HepG2 (cell line): ENCODE results near the gene MYH7B. TPM values are rescaled to one million over a fixed set of nuclear protein-coding genes. Genes with fewer than 3 reads are reported as not detected.

Experiments used
- ATM ChIP-seq: fragments of 450-650 bp; IDR thresholded peaks from 2 replicates; pipeline ENCODE4 v1.7.1; 2017; ENCODE audit warnings: mild to moderate bottlenecking, borderline replicate concordance
- CCAR2 ChIP-seq: fragments of 200-400 bp; formaldehyde crosslinking; optimal IDR thresholded peaks from 2 replicates; pipeline ENCODE3; 2018; ENCODE audit warnings: low read depth, mild to moderate bottlenecking, low read length, moderate library complexity
- CERS6 ChIP-seq: sonication (generic); formaldehyde crosslinking; IDR thresholded peaks from 2 replicates; pipeline ENCODE4 v1.5.0; 2020; ENCODE audit warnings: missing genetic modification reagents
- CTCF ChIP-seq: sonication (generic); formaldehyde crosslinking; IDR thresholded peaks from 2 replicates; pipeline ENCODE4 v1.5.0; 2020; ENCODE audit warnings: mild to moderate bottlenecking, missing genetic modification reagents, moderate library complexity
- DBP ChIP-seq: sonication (generic); formaldehyde crosslinking; IDR thresholded peaks from 2 replicates; pipeline ENCODE4 v1.4.0; 2020; ENCODE audit warnings: missing genetic modification reagents; ENCODE audit errors: not compliant biosample characterization
- E2F5 ChIP-seq: sonication (generic); formaldehyde crosslinking; conservative IDR thresholded peaks from 2 replicates; pipeline ENCODE4 v1.4.0; 2020; ENCODE audit warnings: missing genetic modification reagents
- ETS1 ChIP-seq: sonication (generic); formaldehyde crosslinking; IDR thresholded peaks from 2 replicates; pipeline ENCODE4 v1.4.0; 2020; ENCODE audit warnings: missing genetic modification reagents
- ETV6 ChIP-seq: sonication (generic); formaldehyde crosslinking; conservative IDR thresholded peaks from 2 replicates; pipeline ENCODE4 v1.4.0; 2020; ENCODE audit warnings: missing genetic modification reagents
- FOXA3 ChIP-seq: IDR thresholded peaks from 2 replicates; pipeline ENCODE4 v1.6.1; 2016; ENCODE audit warnings: missing genetic modification reagents, missing compliant biosample characterization
- FUBP1 ChIP-seq: sonication (generic); formaldehyde crosslinking; IDR thresholded peaks from 2 replicates; pipeline ENCODE4 v1.5.1; 2020; ENCODE audit warnings: missing genetic modification reagents, mild to moderate bottlenecking, borderline replicate concordance
- GLI4 ChIP-seq: sonication (generic); formaldehyde crosslinking; IDR thresholded peaks from 2 replicates; pipeline ENCODE4 v1.5.1; 2020; ENCODE audit warnings: missing genetic modification reagents, mild to moderate bottlenecking, moderate library complexity, borderline replicate concordance
- MEIS1 ChIP-seq: sonication (generic); formaldehyde crosslinking; IDR thresholded peaks from 2 replicates; pipeline ENCODE4 v1.9.0; 2021; ENCODE audit warnings: mild to moderate bottlenecking, missing genetic modification reagents, moderate library complexity, borderline replicate concordance
- RCOR2 ChIP-seq: IDR thresholded peaks from 2 replicates; pipeline ENCODE4 v1.6.1; 2016; ENCODE audit warnings: missing biosample characterization, missing genetic modification reagents
- RFX5 ChIP-seq: IDR thresholded peaks from 2 replicates; pipeline ENCODE4 v1.6.1; 2011; ENCODE audit warnings: low read depth, low read length, improper control_type of control experiment
- SNAPC2 ChIP-seq: sonication (generic); formaldehyde crosslinking; IDR thresholded peaks from 2 replicates; pipeline ENCODE4 v1.8.1; 2022; ENCODE audit warnings: mild to moderate bottlenecking, missing genetic modification reagents
- SUZ12 ChIP-seq: fragments of 150-350 bp; IDR thresholded peaks from 2 replicates; pipeline ENCODE4 v1.6.1; 2014; ENCODE audit warnings: low read depth, low read length
- TP53 ChIP-seq: sonication (generic); formaldehyde crosslinking; conservative IDR thresholded peaks from 2 replicates; pipeline ENCODE4 v1.4.0; 2020; ENCODE audit warnings: missing genetic modification reagents
- ZBTB34 ChIP-seq: sonication (generic); formaldehyde crosslinking; IDR thresholded peaks from 2 replicates; pipeline ENCODE4 v1.8.0; 2022; ENCODE audit warnings: mild to moderate bottlenecking, missing genetic modification reagents
- ZNF441 ChIP-seq: sonication (generic); formaldehyde crosslinking; IDR thresholded peaks from 2 replicates; pipeline ENCODE4 v1.7.0; 2021; ENCODE audit warnings: missing genetic modification reagents, borderline replicate concordance
- ZNF501 ChIP-seq: sonication (generic); formaldehyde crosslinking; IDR thresholded peaks from 2 replicates; pipeline ENCODE4 v1.5.1; 2020; ENCODE audit warnings: mild to moderate bottlenecking, moderate library complexity, missing genetic modification reagents
- ZNF747 ChIP-seq: sonication (generic); formaldehyde crosslinking; IDR thresholded peaks from 2 replicates; pipeline ENCODE4 v1.8.1; 2023; ENCODE audit warnings: missing genetic modification reagents, mild to moderate bottlenecking, borderline replicate concordance
- ZNF83 ChIP-seq: sonication (generic); formaldehyde crosslinking; IDR thresholded peaks from 2 replicates; pipeline ENCODE4 v1.4.0; 2020; ENCODE audit warnings: missing genetic modification reagents, mild to moderate bottlenecking, borderline replicate concordance
- polyA plus RNA-seq, 8 experiments: library from polyadenylated mRNA; depleted of rRNA in 3 of 8; stranded (reverse) in 7 of 8; unstranded in 1 of 8; fragments of >200 nt; fragmentation: Illumina TruSeq in 4 of 8; extraction: Trizol in 4 of 8; gene quantifications; 2 replicates each; pipeline versions ENCODE4 v1.2.1 to v1.2.3, GENCODE V29; 2011 to 2016; ENCODE audit warnings: low read depth in 4 of 8, missing spikeins in 1 of 8, mixed read lengths in 1 of 8; ENCODE audit not compliant: insufficient read depth in 1 of 8
- total RNA-seq, 5 experiments: library from RNA; depleted of rRNA; stranded (reverse); fragments of >200 nt; fragmentation: Illumina TruSeq; extraction: Trizol; gene quantifications; 2 replicates each; pipeline ENCODE4 v1.2.3, GENCODE V29; 2016; ENCODE audit warnings: low read depth in 1 of 5

The MYH7B gene
- total and polyA plus RNA-seq, 2 of the 13 experiments (the other 11 are each of a cell fraction or from before 2014, with no cell fraction given) = 0.05 to 0.20 TPM

GRCh38 chr20:34988191-34988540 lies 32.5 kb downstream of the MYH7B start (continued):
- TF ChIP-seq DBP (no peak), GLI4 (CRISPR knock-in tag) (no peak), ZNF501 (no peak), MEIS1 (CRISPR knock-in tag) (no peak), ZNF747 (no peak), RCOR2 (no peak), E2F5 (CRISPR knock-in tag) (no peak), SNAPC2 (no peak), ETS1 (CRISPR knock-in tag) (no peak), ZNF441 (CRISPR knock-in tag) (no peak), ATM (no peak), CCAR2 (no peak), FOXA3 (CRISPR knock-in tag) (no peak), ETV6 (CRISPR knock-in tag) (no peak), CERS6 (no peak), FUBP1 (no peak), ZNF83 (CRISPR knock-in tag) (no peak), CTCF (CRISPR knock-in tag) (peak; percentile 4; the same call in 1 of the 2 replicates), ZBTB34 (CRISPR knock-in tag) (no peak), TP53 (no peak), RFX5 (no peak), SUZ12 (no peak)
